Activated T-cell treated with anti-CD3 and anti-CD28 coated beads, Interleukin-2, amount 50 U/mL, for 72 hours (primary cell): ENCODE results near the gene TIMMDC1. TPM values are rescaled to one million over a fixed set of nuclear protein-coding genes. Genes with fewer than 3 reads are reported as not detected.

Experiments used
- ATAC-seq, 2 donors: fragments of 150-1000 bp; cut with Tn5 transposase; replicated peaks in 1 of 2; 2 replicates each; pipeline ENCODE4 v1.10.0; 2021; ENCODE audit warnings: moderate library complexity in 2 of 2, mild to moderate bottlenecking in 1 of 2
- DNase-seq, 2 donors: peaks; one replicate each; pipeline ENCODE4 v3.0.0; 2021 to 2022; ENCODE audit warnings: mixed read lengths in 1 of 2
- H3K27ac Mint-ChIP-seq: one replicate; pipeline ENCODE4 v1.8.0; 2022; ENCODE audit warnings: mild to moderate bottlenecking, moderate library complexity, mixed read lengths
- H3K27me3 Mint-ChIP-seq: one replicate; pipeline ENCODE4 v1.8.0; 2022; ENCODE audit warnings: low read depth, mixed read lengths
- H3K36me3 Mint-ChIP-seq, 2 donors: one replicate each; pipeline ENCODE4 v1.8.0; 2022; ENCODE audit warnings: mixed read lengths in 2 of 2, mild to moderate bottlenecking in 1 of 2; ENCODE audit not compliant: insufficient read depth in 2 of 2
- H3K4me1 Mint-ChIP-seq: one replicate; pipeline ENCODE4 v1.8.0; 2022; ENCODE audit warnings: low read depth, mixed read lengths
- H3K4me3 Mint-ChIP-seq, 2 donors: one replicate each; pipeline ENCODE4 v1.8.0; 2022; ENCODE audit warnings: mild to moderate bottlenecking in 2 of 2, mixed read lengths in 2 of 2, moderate library complexity in 2 of 2
- H3K9me3 Mint-ChIP-seq, 2 donors: one replicate each; pipeline ENCODE4 v1.8.0; 2022; ENCODE audit warnings: mixed read lengths in 2 of 2
- total RNA-seq, 2 donors: library from RNA; stranded (reverse); gene quantifications; one replicate each; pipeline ENCODE4 v1.2.3, GENCODE V29; 2022

TIMMDC1 gene
- total RNA-seq, 2 donors from 2014 or later: 89.6 to 89.9 TPM

GRCh38 chr3:119492128-119492527 lies 6.2 kb upstream of the TIMMDC1 start:
- no peaks in the 10 kb centered on the region for H3K27me3 Mint-ChIP-seq
- H3K36me3 Mint-ChIP-seq: peaks cover 1 to 25% of the 10 kb centered on the region in 2 donors
- DNase-seq: no peak
- no peak overlapping the region for H3K27ac Mint-ChIP-seq
- ATAC-seq: no peak
- H3K4me3 Mint-ChIP-seq: no peak overlapping the region
- peaks cover 30% of the 10 kb centered on the region for H3K4me1 Mint-ChIP-seq
- no peaks in the 10 kb centered on the region for H3K9me3 Mint-ChIP-seq

- H3K9me3 Mint-ChIP-seq: no peaks in the 10 kb centered on the region
Measured at GRCh38 chr3:119492810-119493209, 5.5 kb upstream of the TIMMDC1 start.

GRCh38 chr3:119494597-119494996 lies 3.8 kb upstream of the TIMMDC1 start:
- DNase-seq (no peak), ATAC-seq (no peak)
- no peaks in the 10 kb centered on the region for H3K27me3 Mint-ChIP-seq
- H3K4me3 Mint-ChIP-seq: no peak overlapping the region
- peaks cover 5 to 30% of the 10 kb centered on the region in 2 donors for H3K36me3 Mint-ChIP-seq
- H3K9me3 Mint-ChIP-seq: no peaks in the 10 kb centered on the region
- H3K4me1 Mint-ChIP-seq: peaks cover 42% of the 10 kb centered on the region
- H3K27ac Mint-ChIP-seq: no peak overlapping the region

More at GRCh38 chr3:119492810-119493209, 5.5 kb upstream of the TIMMDC1 start:
- DNase-seq (no peak), ATAC-seq (peak in 1 of 2 donors; percentile 36)
- Mint-ChIP-seq H3K4me3 (no peak overlapping the region), H3K36me3 (peaks cover 1 to 24% of the 10 kb centered on the region in 2 donors), H3K4me1 (peaks cover 37% of the 10 kb centered on the region), H3K27ac (no peak overlapping the region), H3K27me3 (no peaks in the 10 kb centered on the region)

GRCh38 chr3:119497820-119498185 lies 544 bp upstream of the TIMMDC1 start:
- ATAC-seq (no peak), DNase-seq (peak; percentile 5 to 17)
- H3K9me3 Mint-ChIP-seq: no peaks in the 10 kb centered on the region
- no peaks in the 10 kb centered on the region for H3K27me3 Mint-ChIP-seq
- H3K4me3 Mint-ChIP-seq: peak overlapping the region; percentile 100
- H3K4me1 Mint-ChIP-seq: peaks cover 51% of the 10 kb centered on the region
- peak overlapping the region; percentile 99 for H3K27ac Mint-ChIP-seq
- peaks cover 4 to 14% of the 10 kb centered on the region in 2 donors for H3K36me3 Mint-ChIP-seq

GRCh38 chr3:119500265-119500664 lies 1.9 kb downstream of the TIMMDC1 start:
- no peaks in the 10 kb centered on the region for H3K9me3 Mint-ChIP-seq
- DNase-seq (no peak), ATAC-seq (no peak)
- H3K36me3 Mint-ChIP-seq: peaks cover 6 to 12% of the 10 kb centered on the region in 2 donors
- H3K4me3 Mint-ChIP-seq: peak overlapping the region; percentile 78 to 100
- H3K27ac Mint-ChIP-seq: peak overlapping the region; percentile 27
- peaks cover 37% of the 10 kb centered on the region for H3K4me1 Mint-ChIP-seq
- H3K27me3 Mint-ChIP-seq: no peaks in the 10 kb centered on the region

- H3K27ac Mint-ChIP-seq: no peak overlapping the region
- DNase-seq (no peak), ATAC-seq (no peak)
- H3K4me1 Mint-ChIP-seq: peaks cover 41% of the 10 kb centered on the region
- H3K9me3 Mint-ChIP-seq: no peaks in the 10 kb centered on the region
- peaks cover 6 to 15% of the 10 kb centered on the region in 2 donors for H3K36me3 Mint-ChIP-seq
- H3K4me3 Mint-ChIP-seq: peak overlapping the region in 1 of 2 donors; percentile 78
- no peaks in the 10 kb centered on the region for H3K27me3 Mint-ChIP-seq
Measured at GRCh38 chr3:119500901-119501300, 2.6 kb downstream of the TIMMDC1 start.

GRCh38 chr3:119506631-119507030 lies 8.3 kb downstream of the TIMMDC1 start:
- Mint-ChIP-seq H3K9me3 (no peaks in the 10 kb centered on the region), H3K4me1 (peaks cover 34% of the 10 kb centered on the region), H3K27ac (peak overlapping the region; percentile 88), H3K36me3 (peaks cover 11 to 27% of the 10 kb centered on the region in 2 donors), H3K27me3 (no peaks in the 10 kb centered on the region), H3K4me3 (peak overlapping the region; percentile 62 to 78)
- ATAC-seq (no peak), DNase-seq (no peak)

- H3K27ac Mint-ChIP-seq: peak overlapping the region; percentile 88
- H3K4me1 Mint-ChIP-seq: peaks cover 34% of the 10 kb centered on the region
- peaks cover 11 to 26% of the 10 kb centered on the region in 2 donors for H3K36me3 Mint-ChIP-seq
- H3K4me3 Mint-ChIP-seq: peak overlapping the region; percentile 62 to 78
- no peak for DNase-seq
- no peak for ATAC-seq
- H3K27me3 Mint-ChIP-seq: no peaks in the 10 kb centered on the region
- H3K9me3 Mint-ChIP-seq: no peaks in the 10 kb centered on the region
Measured at GRCh38 chr3:119507404-119507803, 9.1 kb downstream of the TIMMDC1 start.

- peak; percentile 8 to 14 for DNase-seq
- peaks cover 15 to 31% of the 10 kb centered on the region in 2 donors for H3K36me3 Mint-ChIP-seq
- peak overlapping the region in 1 of 2 donors; percentile 45 for H3K4me3 Mint-ChIP-seq
- H3K4me1 Mint-ChIP-seq: peaks cover 39% of the 10 kb centered on the region
- ATAC-seq: peak; percentile 80 to 85
- no peaks in the 10 kb centered on the region for H3K9me3 Mint-ChIP-seq
- H3K27ac Mint-ChIP-seq: peak overlapping the region; percentile 92
- H3K27me3 Mint-ChIP-seq: no peaks in the 10 kb centered on the region
Measured at GRCh38 chr3:119508172-119508845, 10.0 kb downstream of the TIMMDC1 start.

GRCh38 chr3:119510690-119511089 lies 12.3 kb downstream of the TIMMDC1 start:
- Mint-ChIP-seq H3K27ac (no peak overlapping the region), H3K4me3 (no peak overlapping the region), H3K9me3 (no peaks in the 10 kb centered on the region), H3K27me3 (no peaks in the 10 kb centered on the region), H3K4me1 (peaks cover 39% of the 10 kb centered on the region), H3K36me3 (peaks cover 16 to 34% of the 10 kb centered on the region in 2 donors)
- DNase-seq (no peak), ATAC-seq (no peak)

GRCh38 chr3:119514637-119515036 lies 16.3 kb downstream of the TIMMDC1 start:
- H3K9me3 Mint-ChIP-seq: peaks cover 0 to under 1% of the 10 kb centered on the region in 2 donors
- no peak overlapping the region for H3K27ac Mint-ChIP-seq
- peaks cover 21 to 34% of the 10 kb centered on the region in 2 donors for H3K36me3 Mint-ChIP-seq

GRCh38 chr3:119517112-119517511 lies 18.8 kb downstream of the TIMMDC1 start:
- H3K27ac Mint-ChIP-seq: no peak overlapping the region

More at GRCh38 chr3:119514637-119515036, 16.3 kb downstream of the TIMMDC1 start:
- Mint-ChIP-seq H3K4me1 (peaks cover 6% of the 10 kb centered on the region), H3K4me3 (no peak overlapping the region), H3K27me3 (no peaks in the 10 kb centered on the region)
- DNase-seq (no peak), ATAC-seq (no peak)

GRCh38 chr3:119518026-119518425 lies 19.7 kb downstream of the TIMMDC1 start:
- ATAC-seq (no peak), DNase-seq (no peak)
- H3K27me3 Mint-ChIP-seq: no peaks in the 10 kb centered on the region
- peaks cover 29 to 50% of the 10 kb centered on the region in 2 donors for H3K36me3 Mint-ChIP-seq
- no peak overlapping the region for H3K27ac Mint-ChIP-seq
- peaks cover 2 to 4% of the 10 kb centered on the region in 2 donors for H3K9me3 Mint-ChIP-seq
- no peak overlapping the region for H3K4me3 Mint-ChIP-seq
- peaks cover 4% of the 10 kb centered on the region for H3K4me1 Mint-ChIP-seq

More at GRCh38 chr3:119517112-119517511, 18.8 kb downstream of the TIMMDC1 start:
- peaks cover 2 to 4% of the 10 kb centered on the region in 2 donors for H3K9me3 Mint-ChIP-seq
- DNase-seq (no peak), ATAC-seq (no peak)
- H3K4me1 Mint-ChIP-seq: peaks cover 6% of the 10 kb centered on the region
- H3K36me3 Mint-ChIP-seq: peaks cover 31 to 51% of the 10 kb centered on the region in 2 donors
- no peaks in the 10 kb centered on the region for H3K27me3 Mint-ChIP-seq
- no peak overlapping the region for H3K4me3 Mint-ChIP-seq
